Gastroesophageal sphincter (tissue), 3 donors: ENCODE data around the gene TMEM51.

Experiments used
- EP300 ChIP-seq: sonication (generic); formaldehyde crosslinking; IDR thresholded peaks from one replicate; pipeline ENCODE4 v1.6.1; 2017; ENCODE audit warnings: antibody characterized with exemption, mild to moderate bottlenecking
- POLR2AphosphoS5 ChIP-seq: sonication (generic); formaldehyde crosslinking; IDR thresholded peaks from one replicate; pipeline ENCODE4 v1.6.1; 2017; ENCODE audit warnings: antibody characterized with exemption
- TF ChIP-seq, protein P1 (sequence below), 4 experiments: fragments of 200-600 bp in 2 of 4; fragments of 450-650 bp in 2 of 4; sonication (generic) in 1 of 4; IDR thresholded peaks; one replicate each; pipeline ENCODE4 v1.5.1; 2017 to 2019; ENCODE audit warnings: antibody characterized with exemption in 4 of 4, mild to moderate bottlenecking in 2 of 4, moderate library complexity in 2 of 4

DNA sequence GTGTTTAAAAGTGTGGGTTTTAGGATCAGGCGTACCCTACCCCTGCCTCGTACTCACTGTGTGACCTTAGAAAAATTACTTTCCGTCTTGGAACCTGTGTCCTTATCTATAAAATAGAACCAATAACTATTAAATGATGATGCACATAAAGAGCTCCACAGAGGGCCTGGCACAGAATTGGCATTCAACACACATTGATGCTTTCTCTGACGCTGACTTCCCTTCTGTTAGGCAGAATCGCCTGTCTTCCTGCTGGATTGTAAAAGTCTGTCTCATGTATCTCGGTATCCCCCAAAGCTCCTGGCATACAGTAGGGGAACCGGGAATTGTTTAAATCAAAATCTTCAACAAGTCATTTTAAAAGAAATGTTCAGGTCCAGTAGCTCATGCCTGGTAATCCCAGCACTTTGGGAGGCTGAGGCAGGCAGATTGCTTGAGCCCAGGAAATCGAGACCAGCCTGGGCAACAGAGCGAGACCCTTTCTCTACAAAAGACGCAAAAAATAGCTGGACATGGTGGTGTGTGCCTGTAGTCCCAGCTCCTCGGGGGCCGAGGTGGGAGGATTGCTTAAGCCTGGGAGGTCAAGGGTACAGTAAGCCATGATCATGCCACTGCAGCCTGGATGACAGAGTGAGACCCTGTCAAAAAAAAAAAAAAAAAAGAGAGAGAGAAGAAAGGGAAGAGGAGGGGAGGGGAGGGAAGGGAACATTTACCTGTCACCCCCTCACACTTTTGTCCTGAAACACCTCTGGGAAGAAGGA is 52.2 kb downstream of the TMEM51 start:
- TF ChIP-seq EP300 (no peak), POLR2AphosphoS5 (no peak)
- TF ChIP-seq, protein P1, sequence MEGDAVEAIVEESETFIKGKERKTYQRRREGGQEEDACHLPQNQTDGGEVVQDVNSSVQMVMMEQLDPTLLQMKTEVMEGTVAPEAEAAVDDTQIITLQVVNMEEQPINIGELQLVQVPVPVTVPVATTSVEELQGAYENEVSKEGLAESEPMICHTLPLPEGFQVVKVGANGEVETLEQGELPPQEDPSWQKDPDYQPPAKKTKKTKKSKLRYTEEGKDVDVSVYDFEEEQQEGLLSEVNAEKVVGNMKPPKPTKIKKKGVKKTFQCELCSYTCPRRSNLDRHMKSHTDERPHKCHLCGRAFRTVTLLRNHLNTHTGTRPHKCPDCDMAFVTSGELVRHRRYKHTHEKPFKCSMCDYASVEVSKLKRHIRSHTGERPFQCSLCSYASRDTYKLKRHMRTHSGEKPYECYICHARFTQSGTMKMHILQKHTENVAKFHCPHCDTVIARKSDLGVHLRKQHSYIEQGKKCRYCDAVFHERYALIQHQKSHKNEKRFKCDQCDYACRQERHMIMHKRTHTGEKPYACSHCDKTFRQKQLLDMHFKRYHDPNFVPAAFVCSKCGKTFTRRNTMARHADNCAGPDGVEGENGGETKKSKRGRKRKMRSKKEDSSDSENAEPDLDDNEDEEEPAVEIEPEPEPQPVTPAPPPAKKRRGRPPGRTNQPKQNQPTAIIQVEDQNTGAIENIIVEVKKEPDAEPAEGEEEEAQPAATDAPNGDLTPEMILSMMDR (IDR thresholded peaks at IDR 0.05), result no peak
